OCI-LY1 (cell line): ENCODE results near the gene UBAP1.

ENCODE experiments used
- EZH2 ChIP-seq: fragments of 200-600 bp; sonication (generic), shearing (Covaris generic); IDR thresholded peaks from 2 replicates; pipeline ENCODE4 v1.8.0; 2017; ENCODE audit warnings: borderline replicate concordance, mixed run types, mild to moderate bottlenecking, antibody characterized with exemption, low read length, moderate library complexity, mixed read lengths
- TF ChIP-seq, protein P1 (sequence below): fragments of 200-600 bp; sonication (generic), shearing (Covaris generic); IDR thresholded peaks from 2 replicates; pipeline ENCODE4 v1.5.1; 2017; ENCODE audit warnings: mild to moderate bottlenecking, antibody characterized with exemption, low read length, moderate library complexity, mixed read lengths

DNA sequence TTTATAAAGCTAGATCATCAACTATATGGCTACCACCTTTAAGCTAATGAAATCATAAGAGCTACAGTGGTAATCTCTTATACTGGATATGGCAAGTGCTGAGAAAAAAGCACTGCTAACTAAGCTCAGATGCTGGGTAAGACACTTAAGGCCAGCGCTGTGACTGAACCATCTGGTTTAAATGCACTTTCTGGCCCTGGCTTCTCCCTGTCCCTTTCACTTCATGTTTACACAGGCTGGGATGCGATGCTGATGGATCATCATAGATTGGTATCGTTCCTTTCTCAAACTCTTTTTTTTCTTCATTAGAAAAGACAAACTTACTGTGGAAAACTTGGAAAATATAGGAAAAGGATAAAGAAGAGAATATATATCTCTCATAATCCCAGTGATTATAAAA is 97.9 kb downstream of the UBAP1 start:
- TF ChIP-seq, protein P1, sequence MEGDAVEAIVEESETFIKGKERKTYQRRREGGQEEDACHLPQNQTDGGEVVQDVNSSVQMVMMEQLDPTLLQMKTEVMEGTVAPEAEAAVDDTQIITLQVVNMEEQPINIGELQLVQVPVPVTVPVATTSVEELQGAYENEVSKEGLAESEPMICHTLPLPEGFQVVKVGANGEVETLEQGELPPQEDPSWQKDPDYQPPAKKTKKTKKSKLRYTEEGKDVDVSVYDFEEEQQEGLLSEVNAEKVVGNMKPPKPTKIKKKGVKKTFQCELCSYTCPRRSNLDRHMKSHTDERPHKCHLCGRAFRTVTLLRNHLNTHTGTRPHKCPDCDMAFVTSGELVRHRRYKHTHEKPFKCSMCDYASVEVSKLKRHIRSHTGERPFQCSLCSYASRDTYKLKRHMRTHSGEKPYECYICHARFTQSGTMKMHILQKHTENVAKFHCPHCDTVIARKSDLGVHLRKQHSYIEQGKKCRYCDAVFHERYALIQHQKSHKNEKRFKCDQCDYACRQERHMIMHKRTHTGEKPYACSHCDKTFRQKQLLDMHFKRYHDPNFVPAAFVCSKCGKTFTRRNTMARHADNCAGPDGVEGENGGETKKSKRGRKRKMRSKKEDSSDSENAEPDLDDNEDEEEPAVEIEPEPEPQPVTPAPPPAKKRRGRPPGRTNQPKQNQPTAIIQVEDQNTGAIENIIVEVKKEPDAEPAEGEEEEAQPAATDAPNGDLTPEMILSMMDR, result no peak
- TF ChIP-seq EZH2, result no peak
